Skeletal muscle tissue (tissue), 4 donors: ENCODE measurements around the gene MAGI1. TPM values are rescaled to one million over a fixed set of nuclear protein-coding genes. Genes with fewer than 3 reads are reported as not detected.

Experiments
- H3K27ac ChIP-seq: one replicate; pipeline ENCODE4 v1.7.0; 2013; ENCODE audit warnings: mild to moderate bottlenecking, low read depth, low read length, inconsistent platforms
- H3K27me3 ChIP-seq, 3 donors: one replicate each; pipeline ENCODE4 v1.7.0; 2013; ENCODE audit warnings: low read length in 3 of 3; ENCODE audit not compliant: control insufficient read depth in 3 of 3, insufficient read depth in 3 of 3
- H3K36me3 ChIP-seq, 3 donors: one replicate each; pipeline ENCODE4 v1.7.0; 2013; ENCODE audit warnings: low read length in 3 of 3; ENCODE audit not compliant: control insufficient read depth in 3 of 3, insufficient read depth in 3 of 3
- H3K4me1 ChIP-seq, 3 donors: one replicate each; pipeline ENCODE4 v1.7.0; 2013; ENCODE audit warnings: low read length in 3 of 3, mild to moderate bottlenecking in 3 of 3; ENCODE audit not compliant: control insufficient read depth in 3 of 3, insufficient read depth in 3 of 3
- H3K4me3 ChIP-seq, 3 donors: one replicate each; pipeline ENCODE4 v1.7.0; 2013; ENCODE audit warnings: low read length in 3 of 3
- H3K9ac ChIP-seq, 3 donors: one replicate each; pipeline ENCODE4 v1.7.0; 2013; ENCODE audit warnings: low read length in 3 of 3, mild to moderate bottlenecking in 3 of 3, moderate library complexity in 2 of 3, low read depth in 1 of 3
- H3K9me3 ChIP-seq, 3 donors: one replicate each; pipeline ENCODE4 v1.7.0; 2013; ENCODE audit warnings: low read length in 3 of 3; ENCODE audit not compliant: control insufficient read depth in 3 of 3
- total RNA-seq: library from RNA; depleted of rRNA; stranded (reverse); fragments of >200 nt; gene quantifications from one replicate; pipeline ENCODE4 v1.2.3, GENCODE V29; 2014
- donor health status: Osteomylitis.

Gene MAGI1
- total RNA-seq, 1 donor from 2014 or later: 23.5 TPM

DNA sequence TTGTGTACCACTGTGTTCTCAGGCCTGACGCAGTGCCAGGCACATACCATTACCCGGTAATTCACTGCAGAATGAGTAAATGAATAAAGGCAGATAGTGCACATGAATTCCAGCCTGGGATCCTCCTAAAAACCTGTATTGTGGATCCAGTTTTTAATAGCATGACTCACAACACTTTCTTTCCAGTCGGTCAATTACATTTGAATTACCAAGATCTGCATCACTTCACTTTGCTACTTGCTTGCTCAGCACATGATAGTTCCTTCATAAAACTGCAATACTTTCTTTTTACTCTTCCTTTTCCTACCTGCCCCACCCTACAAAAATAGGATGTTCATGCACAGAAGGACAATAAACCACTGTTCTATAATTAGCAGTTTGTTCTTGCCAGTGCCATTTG is 553.8 kb downstream of the MAGI1 start:
- Histone ChIP-seq H3K4me3 (peak overlapping the region in 1 of 3 donors; percentile 45), H3K27me3 (no peaks in the 10 kb centered on the region), H3K9ac (peak overlapping the region in 1 of 3 donors; percentile 27), H3K27ac (peak overlapping the region; percentile 73), H3K9me3 (no peaks in the 10 kb centered on the region), H3K4me1 (peaks cover 44 to 51% (median 50%) of the 10 kb centered on the region in 3 donors), H3K36me3 (no peaks in the 10 kb centered on the region)

DNA sequence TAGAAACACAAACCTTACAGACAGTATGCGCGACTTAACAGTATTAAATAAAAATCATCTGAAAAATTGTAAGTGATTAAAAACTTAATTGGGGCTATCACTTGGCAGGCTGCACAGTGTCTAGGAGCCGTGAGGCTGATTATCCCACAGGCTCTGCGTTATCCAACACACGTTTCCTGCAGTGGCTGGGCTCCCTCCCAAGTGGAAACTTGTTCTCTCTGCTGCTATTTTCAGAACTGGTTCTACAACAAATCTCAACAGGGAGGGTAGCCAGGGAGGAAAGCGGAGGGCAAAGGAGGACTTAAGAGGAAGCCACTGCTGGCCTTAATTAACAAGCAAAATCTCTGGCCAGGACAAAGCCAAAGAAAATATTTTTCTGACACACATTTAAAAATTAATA is 555.2 kb downstream of the MAGI1 start:
- Histone ChIP-seq H3K27ac (peak overlapping the region; percentile 73), H3K4me3 (peak overlapping the region; percentile 2 to 52 (median 39)), H3K9ac (peak overlapping the region in 1 of 3 donors; percentile 26), H3K4me1 (peaks cover 44 to 51% (median 50%) of the 10 kb centered on the region in 3 donors), H3K36me3 (no peaks in the 10 kb centered on the region), H3K9me3 (no peaks in the 10 kb centered on the region), H3K27me3 (no peaks in the 10 kb centered on the region)

DNA sequence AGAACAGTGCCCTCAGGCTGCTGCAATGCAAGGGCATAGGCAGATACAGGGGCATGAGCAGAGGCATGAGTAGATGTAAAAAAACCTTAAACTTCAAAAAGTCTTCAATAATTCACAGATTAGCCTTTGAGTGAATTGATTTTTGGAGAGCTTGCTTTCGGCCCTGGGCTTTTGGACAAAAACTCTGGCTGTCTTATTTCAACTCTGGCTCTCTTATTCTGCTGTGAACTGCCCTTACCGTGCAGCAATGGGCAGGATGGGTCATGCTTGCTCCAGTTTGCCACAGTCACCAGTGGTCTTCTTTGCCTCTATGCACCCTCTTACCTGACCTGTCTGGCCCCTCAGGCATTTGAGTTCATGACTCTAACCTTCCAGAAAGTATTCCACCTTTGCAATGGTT is 555.7 kb downstream of the MAGI1 start:
- Histone ChIP-seq H3K36me3 (no peaks in the 10 kb centered on the region), H3K27ac (no peak overlapping the region), H3K9ac (peak overlapping the region in 1 of 3 donors; percentile 26), H3K27me3 (no peaks in the 10 kb centered on the region), H3K4me1 (peaks cover 44 to 51% (median 50%) of the 10 kb centered on the region in 3 donors), H3K9me3 (no peaks in the 10 kb centered on the region), H3K4me3 (peak overlapping the region; percentile 2 to 52 (median 39))

DNA sequence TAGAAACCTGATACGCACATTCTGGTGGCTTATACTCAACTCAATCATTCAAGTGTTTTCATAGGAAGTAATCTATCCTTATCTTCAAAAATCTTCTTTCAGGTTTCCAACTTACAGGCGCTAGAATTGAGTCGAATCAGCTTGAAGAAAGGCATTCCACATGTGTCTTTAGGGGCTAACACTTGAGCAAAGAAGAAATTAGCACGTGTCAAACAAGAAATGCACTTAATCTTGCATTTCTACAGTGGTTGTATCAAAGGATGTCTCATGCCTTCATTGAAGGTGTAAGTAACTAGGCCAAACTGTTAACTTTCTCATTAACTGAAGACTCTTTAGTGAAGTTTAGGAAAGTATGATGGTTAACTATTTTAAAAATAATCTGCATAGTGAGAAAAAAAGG is 557.6 kb downstream of the MAGI1 start:
- Histone ChIP-seq H3K27ac (no peak overlapping the region), H3K4me3 (no peak overlapping the region), H3K4me1 (peaks cover 35 to 38% (median 36%) of the 10 kb centered on the region in 3 donors), H3K9me3 (no peaks in the 10 kb centered on the region), H3K9ac (no peak overlapping the region), H3K36me3 (peaks cover 0 to under 1% (median 0%) of the 10 kb centered on the region in 3 donors), H3K27me3 (no peaks in the 10 kb centered on the region)

DNA sequence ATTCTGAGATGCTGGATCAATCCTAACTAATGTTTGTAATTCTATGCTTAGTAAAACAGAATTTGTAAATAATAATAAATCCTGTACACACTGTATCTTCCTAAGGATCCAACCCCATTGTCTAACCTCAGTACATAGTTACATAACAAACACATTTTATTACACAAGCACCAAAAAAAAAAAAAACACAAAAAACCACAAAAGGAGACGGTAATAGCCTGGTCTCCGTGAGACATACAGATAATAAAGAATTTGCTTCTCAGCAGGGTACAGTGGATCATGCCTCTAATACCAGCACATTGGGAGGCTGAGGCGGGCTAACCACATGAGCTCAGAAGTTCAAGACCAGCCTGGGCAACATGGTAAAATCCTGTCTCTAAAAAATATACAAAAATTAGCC is 558.7 kb downstream of the MAGI1 start:
- Histone ChIP-seq H3K4me1 (peaks cover 24 to 28% (median 25%) of the 10 kb centered on the region in 3 donors), H3K36me3 (peaks cover 0 to 2% (median 0%) of the 10 kb centered on the region in 3 donors), H3K27ac (no peak overlapping the region), H3K9me3 (no peaks in the 10 kb centered on the region), H3K4me3 (no peak overlapping the region), H3K27me3 (no peaks in the 10 kb centered on the region), H3K9ac (no peak overlapping the region)

DNA sequence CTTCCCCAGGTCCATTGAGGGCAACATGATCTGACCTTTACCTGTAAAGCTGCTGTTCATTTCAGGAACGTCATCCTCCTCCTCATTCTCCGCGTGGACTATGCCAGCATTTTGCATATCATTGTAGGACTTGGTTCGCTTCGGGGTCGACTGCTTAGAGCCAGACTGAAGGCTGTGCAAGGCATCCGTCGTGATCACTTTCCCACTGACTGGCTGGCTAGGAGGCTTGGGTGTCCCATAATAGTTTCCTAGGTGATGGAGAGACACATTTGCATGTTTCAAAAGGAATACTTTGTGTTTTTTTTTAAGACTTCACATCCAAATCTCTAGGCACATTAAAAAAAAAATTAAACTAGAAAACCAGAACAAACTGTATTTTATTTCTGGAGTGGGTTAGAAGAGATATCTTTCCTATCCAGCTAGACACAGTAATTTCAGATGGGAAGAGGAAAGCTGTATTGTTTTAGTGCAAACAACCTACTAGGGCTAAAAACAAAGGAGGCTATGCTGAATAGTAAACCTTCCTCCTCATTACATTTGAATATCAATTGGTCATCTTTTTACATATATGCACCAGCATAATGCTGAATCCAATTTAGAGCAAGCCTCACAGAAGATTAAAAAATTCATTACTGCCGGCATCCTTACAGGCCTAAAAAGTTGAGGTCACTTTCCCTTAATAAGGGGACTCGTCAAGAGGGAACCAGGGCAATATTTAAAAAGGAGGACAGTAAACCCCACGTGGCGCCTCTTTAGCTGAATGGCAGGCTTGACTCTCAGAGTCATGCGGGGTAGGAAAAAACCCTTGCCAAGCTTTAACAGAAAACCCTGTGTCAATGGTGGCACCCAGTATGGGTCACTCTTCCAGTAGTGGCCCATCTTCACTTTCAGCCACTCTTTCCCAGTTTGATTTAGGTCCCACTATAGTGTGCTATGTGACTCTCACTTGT is 559.9 kb downstream of the MAGI1 start:
- Histone ChIP-seq H3K27me3 (no peaks in the 10 kb centered on the region), H3K9ac (no peak overlapping the region), H3K9me3 (no peaks in the 10 kb centered on the region), H3K36me3 (peaks cover 0 to 2% (median 0%) of the 10 kb centered on the region in 3 donors), H3K4me1 (peaks cover 12 to 17% (median 14%) of the 10 kb centered on the region in 3 donors), H3K27ac (no peak overlapping the region), H3K4me3 (no peak overlapping the region)

DNA sequence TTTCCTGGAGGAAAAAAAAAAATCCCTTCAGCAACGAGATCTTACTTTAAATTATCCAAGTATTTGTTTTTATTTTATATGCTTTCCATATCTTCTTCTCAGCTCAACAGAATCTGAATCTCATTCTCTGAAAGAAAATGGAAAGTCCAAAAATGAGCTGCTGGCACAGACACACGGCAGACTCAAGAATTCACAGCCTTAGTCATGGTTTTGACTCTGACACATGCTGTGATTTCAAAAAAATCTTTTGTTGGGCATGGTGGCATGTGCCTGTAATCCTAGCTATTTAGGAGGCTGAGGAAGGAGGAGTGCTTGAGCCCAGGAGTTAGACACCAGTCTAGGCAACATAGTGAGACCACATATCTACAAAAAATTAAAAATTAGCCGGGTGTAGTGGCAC is 565.0 kb downstream of the MAGI1 start:
- no peak overlapping the region for H3K9ac ChIP-seq
- H3K4me1 ChIP-seq: no peaks in the 10 kb centered on the region
- no peak overlapping the region for H3K4me3 ChIP-seq
- H3K27ac ChIP-seq: no peak overlapping the region
- H3K9me3 ChIP-seq: no peaks in the 10 kb centered on the region
- H3K36me3 ChIP-seq: peaks cover 0 to 2% (median 0%) of the 10 kb centered on the region in 3 donors
- H3K27me3 ChIP-seq: no peaks in the 10 kb centered on the region

DNA sequence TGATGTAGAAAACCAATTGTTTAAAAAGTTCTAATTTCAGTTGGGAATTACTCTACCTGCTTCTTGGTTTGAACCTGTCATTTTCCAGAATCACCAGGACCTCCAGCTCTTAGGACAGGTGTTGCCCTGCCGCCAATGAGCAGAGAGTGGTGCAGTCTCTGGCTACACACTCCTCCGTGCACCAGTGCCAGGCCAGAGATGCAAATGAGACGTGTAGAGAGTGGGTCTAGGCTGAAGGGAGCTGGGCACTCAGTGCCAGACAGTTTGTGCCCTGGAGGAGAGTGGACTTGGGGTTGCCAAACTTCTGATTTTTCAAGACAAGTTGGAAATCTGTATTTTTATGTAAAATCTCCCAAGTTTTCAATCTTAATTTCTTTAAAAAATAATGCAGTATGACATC is 566.2 kb downstream of the MAGI1 start:
- Histone ChIP-seq H3K4me3 (no peak overlapping the region), H3K9ac (no peak overlapping the region), H3K27ac (no peak overlapping the region), H3K4me1 (no peaks in the 10 kb centered on the region), H3K27me3 (no peaks in the 10 kb centered on the region), H3K36me3 (peaks cover 0 to 2% (median 0%) of the 10 kb centered on the region in 3 donors), H3K9me3 (no peaks in the 10 kb centered on the region)

DNA sequence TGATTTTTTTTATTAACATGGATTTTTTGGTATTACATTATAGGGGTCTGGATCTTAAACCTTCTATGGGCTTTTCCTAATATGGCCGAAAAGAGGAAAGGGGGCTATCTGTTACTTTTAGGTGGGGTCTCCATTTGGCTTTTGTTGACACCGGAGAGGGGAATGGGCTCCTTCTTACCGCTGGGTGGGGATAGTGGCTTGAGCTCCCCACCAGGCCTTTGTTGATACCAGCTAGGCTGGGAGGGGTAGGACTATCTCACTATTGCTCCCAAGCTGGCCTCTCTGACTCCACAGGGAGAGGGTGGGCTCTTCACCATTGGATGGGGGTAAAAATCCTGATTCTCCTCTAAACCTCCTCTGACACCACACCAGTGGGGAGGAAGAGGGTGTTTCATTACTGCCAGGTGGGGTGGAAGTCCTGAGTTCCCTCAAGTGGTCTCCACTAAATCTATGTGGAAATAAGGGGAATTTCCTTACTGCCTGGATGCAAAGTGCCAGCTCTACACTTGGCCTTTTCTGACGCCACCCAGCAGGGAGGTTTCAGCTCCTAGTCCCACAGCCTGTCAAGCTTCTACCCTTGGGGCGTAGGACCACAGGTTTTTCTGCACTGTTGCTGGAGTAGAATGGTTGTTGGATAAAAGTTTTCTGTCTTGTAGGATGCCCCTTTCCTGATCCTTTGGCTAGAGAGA is 572.3 kb downstream of the MAGI1 start:
- no peaks in the 10 kb centered on the region for H3K4me1 ChIP-seq
- H3K9ac ChIP-seq: no peak overlapping the region
- no peak overlapping the region for H3K27ac ChIP-seq
- no peaks in the 10 kb centered on the region for H3K36me3 ChIP-seq
- no peaks in the 10 kb centered on the region for H3K27me3 ChIP-seq
- H3K4me3 ChIP-seq: no peak overlapping the region
- H3K9me3 ChIP-seq: no peaks in the 10 kb centered on the region
